ENCODE data around the gene PDIA6. TPM values are rescaled to one million over a fixed set of nuclear protein-coding genes. Genes with fewer than 3 reads are reported as not detected.

PDIA6 gene
- total RNA-seq, 1 experiment from 2014 or later = 271 TPM

DNA sequence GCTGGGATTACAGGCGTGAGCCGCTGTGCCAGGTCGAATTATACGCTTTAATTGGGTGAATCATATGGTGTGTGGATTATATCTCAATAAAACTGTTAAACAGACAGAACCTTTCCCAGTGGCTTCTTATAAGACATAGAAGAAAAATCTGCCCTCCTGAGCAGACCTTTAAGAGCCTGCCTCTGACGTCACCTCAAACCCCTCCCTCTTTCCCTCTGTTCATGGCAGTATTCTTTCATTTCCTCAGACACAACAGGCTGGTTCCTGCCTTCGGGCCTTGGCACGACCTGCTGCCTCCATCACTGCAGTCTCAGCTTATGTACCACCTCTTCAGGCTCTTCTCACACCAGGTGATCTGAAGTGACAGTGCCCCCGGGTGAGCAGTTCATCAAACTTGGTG is 14.0 kb upstream of the PDIA6 start:
- Histone ChIP-seq H3K27ac (ENCODE audit: low read length) (no peak overlapping the region), H3K36me3 (ENCODE audit: control insufficient read depth, insufficient read depth, low read length) (no peaks in the 10 kb centered on the region), H3K9me3 (ENCODE audit: control insufficient read depth, insufficient read depth, low read depth, low read length) (no peaks in the 10 kb centered on the region), H3K27me3 (ENCODE audit: control insufficient read depth, insufficient read depth, low read length) (peaks cover 5% of the 10 kb centered on the region), H3K4me3 (ENCODE audit: low read depth in 2 of 2, low read length in 2 of 2) (no peak overlapping the region), H3K4me1 (ENCODE audit: control insufficient read depth, insufficient read depth, low read length) (no peaks in the 10 kb centered on the region)
- intact Hi-C loops (cut with micrococcal nuclease; ENCODE audit: unreplicated experiment) (no loop called here), in situ Hi-C loops (cut with HindIII; ENCODE audit: low pct_unique_long_range_greater_than_20kb, low sequenced_read_pairs) (no loop called here)
- ATAC-seq = no peak
- ChIA-PET CTCF (no interaction called here), POLR2A (no interaction called here)
- no TSS peak for BruUV-seq (replicated peaks)
- no peak for DNase-seq (ENCODE audit: low read depth, low spot score)
- no peak for TF ChIP-seq SIN3A (IDR thresholded peaks at IDR 0.05; ENCODE audit: borderline replicate concordance, insufficient read depth, low read depth, low read length)
- TF ChIP-seq, protein P1, sequence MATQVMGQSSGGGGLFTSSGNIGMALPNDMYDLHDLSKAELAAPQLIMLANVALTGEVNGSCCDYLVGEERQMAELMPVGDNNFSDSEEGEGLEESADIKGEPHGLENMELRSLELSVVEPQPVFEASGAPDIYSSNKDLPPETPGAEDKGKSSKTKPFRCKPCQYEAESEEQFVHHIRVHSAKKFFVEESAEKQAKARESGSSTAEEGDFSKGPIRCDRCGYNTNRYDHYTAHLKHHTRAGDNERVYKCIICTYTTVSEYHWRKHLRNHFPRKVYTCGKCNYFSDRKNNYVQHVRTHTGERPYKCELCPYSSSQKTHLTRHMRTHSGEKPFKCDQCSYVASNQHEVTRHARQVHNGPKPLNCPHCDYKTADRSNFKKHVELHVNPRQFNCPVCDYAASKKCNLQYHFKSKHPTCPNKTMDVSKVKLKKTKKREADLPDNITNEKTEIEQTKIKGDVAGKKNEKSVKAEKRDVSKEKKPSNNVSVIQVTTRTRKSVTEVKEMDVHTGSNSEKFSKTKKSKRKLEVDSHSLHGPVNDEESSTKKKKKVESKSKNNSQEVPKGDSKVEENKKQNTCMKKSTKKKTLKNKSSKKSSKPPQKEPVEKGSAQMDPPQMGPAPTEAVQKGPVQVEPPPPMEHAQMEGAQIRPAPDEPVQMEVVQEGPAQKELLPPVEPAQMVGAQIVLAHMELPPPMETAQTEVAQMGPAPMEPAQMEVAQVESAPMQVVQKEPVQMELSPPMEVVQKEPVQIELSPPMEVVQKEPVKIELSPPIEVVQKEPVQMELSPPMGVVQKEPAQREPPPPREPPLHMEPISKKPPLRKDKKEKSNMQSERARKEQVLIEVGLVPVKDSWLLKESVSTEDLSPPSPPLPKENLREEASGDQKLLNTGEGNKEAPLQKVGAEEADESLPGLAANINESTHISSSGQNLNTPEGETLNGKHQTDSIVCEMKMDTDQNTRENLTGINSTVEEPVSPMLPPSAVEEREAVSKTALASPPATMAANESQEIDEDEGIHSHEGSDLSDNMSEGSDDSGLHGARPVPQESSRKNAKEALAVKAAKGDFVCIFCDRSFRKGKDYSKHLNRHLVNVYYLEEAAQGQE (IDR thresholded peaks at IDR 0.05; ENCODE audit: insufficient read depth in 1 of 2, low read depth in 2 of 2, low read length in 1 of 2) = no peak
- no peak for TF ChIP-seq POLR2AphosphoS5 (IDR thresholded peaks at IDR 0.05; ENCODE audit: low read depth, low read length)
- TF ChIP-seq, protein P2, sequence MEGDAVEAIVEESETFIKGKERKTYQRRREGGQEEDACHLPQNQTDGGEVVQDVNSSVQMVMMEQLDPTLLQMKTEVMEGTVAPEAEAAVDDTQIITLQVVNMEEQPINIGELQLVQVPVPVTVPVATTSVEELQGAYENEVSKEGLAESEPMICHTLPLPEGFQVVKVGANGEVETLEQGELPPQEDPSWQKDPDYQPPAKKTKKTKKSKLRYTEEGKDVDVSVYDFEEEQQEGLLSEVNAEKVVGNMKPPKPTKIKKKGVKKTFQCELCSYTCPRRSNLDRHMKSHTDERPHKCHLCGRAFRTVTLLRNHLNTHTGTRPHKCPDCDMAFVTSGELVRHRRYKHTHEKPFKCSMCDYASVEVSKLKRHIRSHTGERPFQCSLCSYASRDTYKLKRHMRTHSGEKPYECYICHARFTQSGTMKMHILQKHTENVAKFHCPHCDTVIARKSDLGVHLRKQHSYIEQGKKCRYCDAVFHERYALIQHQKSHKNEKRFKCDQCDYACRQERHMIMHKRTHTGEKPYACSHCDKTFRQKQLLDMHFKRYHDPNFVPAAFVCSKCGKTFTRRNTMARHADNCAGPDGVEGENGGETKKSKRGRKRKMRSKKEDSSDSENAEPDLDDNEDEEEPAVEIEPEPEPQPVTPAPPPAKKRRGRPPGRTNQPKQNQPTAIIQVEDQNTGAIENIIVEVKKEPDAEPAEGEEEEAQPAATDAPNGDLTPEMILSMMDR (IDR thresholded peaks at IDR 0.05) = no peak
- TF ChIP-seq TCF7L2 (IDR thresholded peaks at IDR 0.05; ENCODE audit: low read depth, low read length) = no peak

DNA sequence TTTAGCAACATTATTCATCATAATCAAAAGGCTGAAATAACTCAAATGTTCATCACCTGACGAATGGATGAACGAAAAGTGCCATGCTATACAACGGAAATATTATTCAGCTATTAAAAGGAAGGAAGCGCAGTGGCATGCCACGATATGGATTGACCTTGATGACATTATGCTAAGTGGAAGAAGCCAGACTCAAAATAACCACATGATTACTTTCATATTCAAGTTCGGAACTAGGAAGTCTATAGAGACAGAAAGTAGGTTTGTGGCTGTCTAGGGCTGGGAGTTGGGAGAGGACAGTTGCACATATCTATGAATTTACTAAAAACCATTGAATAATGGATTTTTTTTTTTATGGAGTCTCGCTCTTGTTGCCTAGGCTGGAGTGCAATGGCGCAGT is 13.4 kb upstream of the PDIA6 start:
- no peaks in the 10 kb centered on the region for H3K9me3 ChIP-seq (ENCODE audit: control insufficient read depth, insufficient read depth, low read depth, low read length)
- in situ Hi-C loops (cut with HindIII; ENCODE audit: low pct_unique_long_range_greater_than_20kb, low sequenced_read_pairs) (no loop called here), intact Hi-C loops (cut with micrococcal nuclease; ENCODE audit: unreplicated experiment) (no loop called here)
- H3K27ac ChIP-seq (ENCODE audit: low read length) = no peak overlapping the region
- no peak overlapping the region for H3K4me3 ChIP-seq (ENCODE audit: low read depth in 2 of 2, low read length in 2 of 2)
- ATAC-seq (no peak), DNase-seq (ENCODE audit: low read depth, low spot score) (no peak)
- no peaks in the 10 kb centered on the region for H3K36me3 ChIP-seq (ENCODE audit: control insufficient read depth, insufficient read depth, low read length)
- no TSS peak for BruUV-seq (replicated peaks)
- peaks cover 5% of the 10 kb centered on the region for H3K27me3 ChIP-seq (ENCODE audit: control insufficient read depth, insufficient read depth, low read length)
- POLR2A ChIA-PET = interaction anchor here (0.7 kb wide), 1 partner anchor 298 kb away, joined by 3 read pairs; no protein-coding TSS in a partner anchor
- TF ChIP-seq TCF7L2 (IDR thresholded peaks at IDR 0.05; ENCODE audit: low read depth, low read length) = no peak
- TF ChIP-seq, protein P1 (IDR thresholded peaks at IDR 0.05; ENCODE audit: insufficient read depth in 1 of 2, low read depth in 2 of 2, low read length in 1 of 2) = no peak
- TF ChIP-seq, protein P2 (IDR thresholded peaks at IDR 0.05) = no peak
- TF ChIP-seq POLR2AphosphoS5 (IDR thresholded peaks at IDR 0.05; ENCODE audit: low read depth, low read length) = no peak
- TF ChIP-seq SIN3A (IDR thresholded peaks at IDR 0.05; ENCODE audit: borderline replicate concordance, insufficient read depth, low read depth, low read length) = no peak
- no peaks in the 10 kb centered on the region for H3K4me1 ChIP-seq (ENCODE audit: control insufficient read depth, insufficient read depth, low read length)
- CTCF ChIA-PET = interaction anchor here (0.6 kb wide), 1 partner anchor 25 kb away, joined by 3 read pairs; no protein-coding TSS in a partner anchor
